Esophagus squamous epithelium (tissue), 4 donors: ENCODE data around the gene ADTRP.

Experiments
- POLR2A ChIP-seq, 4 donors: fragments of 450-650 bp; IDR thresholded peaks; one replicate each; pipeline ENCODE4 v1.6.1; 2017; ENCODE audit warnings: antibody characterized with exemption in 4 of 4, mild to moderate bottlenecking in 4 of 4, moderate library complexity in 3 of 4
- TF ChIP-seq, protein P1 (sequence below), 6 experiments: fragments of 450-650 bp in 4 of 6; fragments of 200-600 bp in 2 of 6; sonication (generic) in 2 of 6; IDR thresholded peaks; one replicate each; pipeline ENCODE4 v1.5.1; 2016 to 2019; ENCODE audit warnings: antibody characterized with exemption in 6 of 6, mild to moderate bottlenecking in 4 of 6, moderate library complexity in 4 of 6

DNA sequence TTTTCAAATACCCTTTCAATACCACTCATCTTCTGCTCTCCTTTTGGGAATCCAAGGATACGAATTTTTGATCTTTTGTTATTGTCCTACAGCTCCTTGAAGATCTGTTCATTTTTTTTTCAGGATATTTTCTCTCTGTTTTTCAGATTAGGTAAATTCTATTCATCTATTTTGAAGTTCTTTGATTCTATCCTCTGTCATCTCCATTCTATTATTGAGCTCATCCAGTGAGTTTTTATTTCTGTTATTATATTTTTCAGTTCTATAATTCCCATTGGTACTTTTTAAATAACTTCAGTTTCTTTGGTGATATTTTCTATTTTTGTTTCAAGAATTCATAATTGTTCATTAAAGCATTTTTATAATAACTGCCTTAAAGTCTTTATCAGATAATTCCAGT, 14.7 kb upstream of the ADTRP start:
- TF ChIP-seq POLR2A (IDR thresholded peaks at IDR 0.05), result no peak
- TF ChIP-seq, protein P1, sequence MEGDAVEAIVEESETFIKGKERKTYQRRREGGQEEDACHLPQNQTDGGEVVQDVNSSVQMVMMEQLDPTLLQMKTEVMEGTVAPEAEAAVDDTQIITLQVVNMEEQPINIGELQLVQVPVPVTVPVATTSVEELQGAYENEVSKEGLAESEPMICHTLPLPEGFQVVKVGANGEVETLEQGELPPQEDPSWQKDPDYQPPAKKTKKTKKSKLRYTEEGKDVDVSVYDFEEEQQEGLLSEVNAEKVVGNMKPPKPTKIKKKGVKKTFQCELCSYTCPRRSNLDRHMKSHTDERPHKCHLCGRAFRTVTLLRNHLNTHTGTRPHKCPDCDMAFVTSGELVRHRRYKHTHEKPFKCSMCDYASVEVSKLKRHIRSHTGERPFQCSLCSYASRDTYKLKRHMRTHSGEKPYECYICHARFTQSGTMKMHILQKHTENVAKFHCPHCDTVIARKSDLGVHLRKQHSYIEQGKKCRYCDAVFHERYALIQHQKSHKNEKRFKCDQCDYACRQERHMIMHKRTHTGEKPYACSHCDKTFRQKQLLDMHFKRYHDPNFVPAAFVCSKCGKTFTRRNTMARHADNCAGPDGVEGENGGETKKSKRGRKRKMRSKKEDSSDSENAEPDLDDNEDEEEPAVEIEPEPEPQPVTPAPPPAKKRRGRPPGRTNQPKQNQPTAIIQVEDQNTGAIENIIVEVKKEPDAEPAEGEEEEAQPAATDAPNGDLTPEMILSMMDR (IDR thresholded peaks at IDR 0.05), result no peak
